ENCODE measurements around the gene DPPA5. TPM values are rescaled to one million over a fixed set of nuclear protein-coding genes. Genes with fewer than 3 reads are reported as not detected.
A peak's percentile ranks its signal among the peaks of the same experiment; 100 is the strongest.

The DPPA5 gene
- total and polyA plus RNA-seq, 2 donors from 2014 or later = not detected

GRCh38 chr6:73389854-73390253 lies 35.8 kb upstream of the DPPA5 start:
- H3K4me1 ChIP-seq (ENCODE audit: control insufficient read depth in 2 of 3, insufficient read depth in 2 of 3, low read depth in 1 of 3, low read length in 3 of 3) = no peaks in the 10 kb centered on the region
- no peak overlapping the region for H3K4me3 ChIP-seq (ENCODE audit: low read length in 3 of 3)
- TF ChIP-seq CTCF (IDR thresholded peaks at IDR 0.05; ENCODE audit: borderline replicate concordance, extremely low read depth, insufficient read depth) = no peak
- H3K36me3 ChIP-seq (ENCODE audit: control insufficient read depth in 2 of 3, insufficient read depth in 3 of 3, low read length in 3 of 3) = no peaks in the 10 kb centered on the region
- no peaks in the 10 kb centered on the region for H3K27me3 ChIP-seq (ENCODE audit: control insufficient read depth, insufficient read depth, low read length)
- H3K9ac ChIP-seq (ENCODE audit: low read length in 3 of 3) = no peak overlapping the region
- DNase-seq (no peak), FAIRE-seq (no peak)
- H3K27ac ChIP-seq (ENCODE audit: low read depth in 2 of 2, low read length in 2 of 2) = no peak overlapping the region
- intact Hi-C loops (cut with DNase I) = no loop called here
- no peaks in the 10 kb centered on the region for H3K9me3 ChIP-seq (ENCODE audit: control insufficient read depth in 2 of 3, insufficient read depth in 1 of 3, low read length in 3 of 3)

GRCh38 chr6:73388800-73389512 lies 34.9 kb upstream of the DPPA5 start:
- Histone ChIP-seq H3K4me3 (ENCODE audit: low read length in 3 of 3) (peak overlapping the region; percentile 49 to 72 (median 65)), H3K36me3 (ENCODE audit: control insufficient read depth in 2 of 3, insufficient read depth in 3 of 3, low read length in 3 of 3) (no peaks in the 10 kb centered on the region), H3K4me1 (ENCODE audit: control insufficient read depth in 2 of 3, insufficient read depth in 2 of 3, low read depth in 1 of 3, low read length in 3 of 3) (no peaks in the 10 kb centered on the region), H3K9ac (ENCODE audit: low read length in 3 of 3) (peak overlapping the region; percentile 27 to 59 (median 58)), H3K27ac (ENCODE audit: low read depth in 2 of 2, low read length in 2 of 2) (no peak overlapping the region), H3K9me3 (ENCODE audit: control insufficient read depth in 2 of 3, insufficient read depth in 1 of 3, low read length in 3 of 3) (no peaks in the 10 kb centered on the region), H3K27me3 (ENCODE audit: control insufficient read depth, insufficient read depth, low read length) (no peaks in the 10 kb centered on the region)
- FAIRE-seq (no peak), DNase-seq (peak; percentile 59 to 81 (median 73))
- peak; percentile 44 for TF ChIP-seq CTCF (IDR thresholded peaks at IDR 0.05; ENCODE audit: borderline replicate concordance, extremely low read depth, insufficient read depth)
- intact Hi-C loops (cut with DNase I) = no loop called here

GRCh38 chr6:73388433-73388799 lies 34.3 kb upstream of the DPPA5 start:
- Histone ChIP-seq H3K9me3 (ENCODE audit: control insufficient read depth in 2 of 3, insufficient read depth in 1 of 3, low read length in 3 of 3) (no peaks in the 10 kb centered on the region), H3K9ac (ENCODE audit: low read length in 3 of 3) (peak overlapping the region in 2 of 3 donors; percentile 27 to 58), H3K4me1 (ENCODE audit: control insufficient read depth in 2 of 3, insufficient read depth in 2 of 3, low read depth in 1 of 3, low read length in 3 of 3) (no peaks in the 10 kb centered on the region), H3K27ac (ENCODE audit: low read depth in 2 of 2, low read length in 2 of 2) (no peak overlapping the region), H3K4me3 (ENCODE audit: low read length in 3 of 3) (peak overlapping the region; percentile 49 to 72 (median 65)), H3K36me3 (ENCODE audit: control insufficient read depth in 2 of 3, insufficient read depth in 3 of 3, low read length in 3 of 3) (no peaks in the 10 kb centered on the region), H3K27me3 (ENCODE audit: control insufficient read depth, insufficient read depth, low read length) (no peaks in the 10 kb centered on the region)
- no peak for FAIRE-seq
- no peak for DNase-seq
- TF ChIP-seq CTCF (IDR thresholded peaks at IDR 0.05; ENCODE audit: borderline replicate concordance, extremely low read depth, insufficient read depth) = no peak
- intact Hi-C loops (cut with DNase I) = no loop called here

Measured in kidney (tissue), 14 donors.